ENCODE data around the gene CAGE1.
"Not testable (repeated sequence)": the region's sequence is repeated elsewhere in the genome, so short reads cannot be mapped to it uniquely, and the experiment has no call there.

- not testable (repeated sequence) for TF ChIP-seq ZBTB11 (CRISPR knock-in tag; IDR thresholded peaks at IDR 0.05); PKNOX1 (IDR thresholded peaks at IDR 0.05); BACH1 (IDR thresholded peaks at IDR 0.05; ENCODE audit: borderline replicate concordance); EP300 (IDR thresholded peaks at IDR 0.05; ENCODE audit: borderline replicate concordance in 1 of 2, control insufficient read depth in 1 of 2, low read depth in 2 of 2, low read length in 2 of 2); POLR2AphosphoS5 (IDR thresholded peaks at IDR 0.05; ENCODE audit: low read length); ZNF274 (IDR thresholded peaks at IDR 0.05; ENCODE audit: insufficient read depth, insufficient read length)
These were observed 70.1 kb downstream of the CAGE1 start for GRCh38 chr6:7319406-7319805.

All from GM12878 (cell line).